ENCODE measurements around the gene CAMTA1. TPM values are rescaled to one million over a fixed set of nuclear protein-coding genes. Genes with fewer than 3 reads are reported as not detected.
"Not testable (repeated sequence)": the region's sequence is repeated elsewhere in the genome, so short reads cannot be mapped to it uniquely, and the experiment has no call there.

The CAMTA1 gene
- total RNA-seq, 1 donor from 2014 or later = 127 TPM

DNA sequence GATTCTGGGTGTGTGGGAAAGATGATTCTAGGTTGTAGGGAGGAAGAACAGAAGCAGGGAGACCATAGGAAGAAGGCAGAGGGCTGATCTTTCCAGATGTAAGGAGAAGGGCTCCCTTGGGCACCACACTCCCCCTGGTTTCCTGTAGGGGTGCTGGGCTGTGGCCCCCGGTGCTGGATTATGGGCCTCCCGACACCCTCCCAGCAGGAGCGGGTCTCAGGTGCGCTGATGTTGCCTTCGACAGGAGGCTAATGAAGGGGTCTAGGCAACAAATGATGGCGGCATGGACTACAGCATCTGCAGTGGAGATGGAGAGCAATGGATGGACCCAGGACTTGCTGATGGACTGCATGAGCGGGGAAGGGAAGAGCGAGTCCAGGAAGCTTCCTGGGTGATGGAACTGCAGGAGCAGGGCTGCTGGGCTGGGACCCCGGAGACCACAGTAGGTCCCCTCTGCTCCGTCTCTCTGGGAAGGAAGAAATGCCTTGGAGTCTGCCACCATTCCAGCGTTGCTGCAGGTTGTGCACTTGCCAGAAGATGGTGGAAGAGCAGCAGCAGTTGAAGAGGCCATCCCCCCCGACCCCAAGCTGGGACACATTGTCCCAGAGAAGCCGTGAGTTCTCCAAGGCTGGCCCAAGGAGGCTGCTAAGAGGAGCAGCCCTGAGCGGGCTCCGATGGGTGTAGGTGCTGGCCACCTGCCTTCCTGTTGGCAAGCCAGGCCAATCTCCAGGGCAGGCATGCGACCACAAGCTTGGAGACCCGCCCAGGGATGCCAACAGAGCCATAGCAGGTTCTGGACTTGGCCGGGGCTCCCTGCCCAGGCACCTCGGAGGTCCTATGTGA lies 890.4 kb downstream of the CAMTA1 start:
- DNase-seq (ENCODE audit: low spot score in 2 of 2) = no peak
- FAIRE-seq = no peak

DNA sequence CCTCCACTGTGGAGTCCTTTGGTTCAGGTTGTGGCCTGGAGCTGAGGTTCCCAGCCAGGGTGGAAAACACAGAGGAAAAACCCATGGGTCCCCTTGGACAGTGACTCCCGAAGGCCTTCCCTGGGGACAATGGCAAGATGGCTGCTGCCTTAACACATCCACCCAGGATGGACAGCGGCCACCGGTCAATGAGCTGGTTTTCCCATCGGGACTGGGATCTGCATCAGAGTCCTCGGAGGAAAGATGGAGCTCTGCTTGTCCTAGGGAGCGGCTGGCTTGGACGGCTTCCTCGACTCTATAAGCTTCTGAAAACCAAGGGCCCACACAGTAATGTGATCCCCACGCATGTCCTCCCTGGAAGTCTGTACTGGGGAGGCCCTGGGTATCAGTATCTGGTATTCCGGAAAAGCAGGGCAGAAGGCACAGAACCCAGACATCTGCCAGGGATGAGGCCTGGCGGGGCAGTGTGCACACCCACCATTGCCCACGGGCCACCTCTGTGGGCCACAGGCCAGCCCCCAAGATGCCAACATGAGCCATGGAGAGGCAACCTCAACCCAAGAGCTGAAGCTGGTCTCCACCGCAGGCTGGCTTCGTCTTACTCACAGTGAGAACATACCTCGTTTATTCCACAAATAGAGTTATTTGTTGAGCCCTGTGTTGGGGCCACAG lies 891.2 kb downstream of the CAMTA1 start:
- DNase-seq (ENCODE audit: low spot score in 2 of 2) (no peak), FAIRE-seq (no peak)

DNA sequence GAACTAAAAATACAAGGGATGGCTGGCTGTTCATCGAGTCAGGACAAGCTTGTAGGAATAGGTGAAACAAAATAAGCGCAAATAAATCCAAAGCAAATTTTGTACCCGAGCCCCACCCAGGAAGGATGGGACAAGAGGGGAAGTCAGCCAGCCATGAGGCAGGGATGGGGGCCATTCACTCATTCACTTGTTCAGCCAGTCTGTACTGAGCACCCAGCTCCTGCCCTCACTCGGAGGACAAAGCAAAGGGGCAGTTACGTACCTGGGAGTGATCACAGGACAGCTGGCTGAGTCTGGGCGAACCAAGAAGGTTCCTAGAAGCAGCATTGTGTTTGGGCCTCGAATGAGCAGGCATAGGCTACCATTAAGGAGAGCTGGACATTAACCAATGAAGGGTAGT lies 891.9 kb downstream of the CAMTA1 start:
- no peak for DNase-seq (ENCODE audit: low spot score in 2 of 2)
- FAIRE-seq = no peak

DNA sequence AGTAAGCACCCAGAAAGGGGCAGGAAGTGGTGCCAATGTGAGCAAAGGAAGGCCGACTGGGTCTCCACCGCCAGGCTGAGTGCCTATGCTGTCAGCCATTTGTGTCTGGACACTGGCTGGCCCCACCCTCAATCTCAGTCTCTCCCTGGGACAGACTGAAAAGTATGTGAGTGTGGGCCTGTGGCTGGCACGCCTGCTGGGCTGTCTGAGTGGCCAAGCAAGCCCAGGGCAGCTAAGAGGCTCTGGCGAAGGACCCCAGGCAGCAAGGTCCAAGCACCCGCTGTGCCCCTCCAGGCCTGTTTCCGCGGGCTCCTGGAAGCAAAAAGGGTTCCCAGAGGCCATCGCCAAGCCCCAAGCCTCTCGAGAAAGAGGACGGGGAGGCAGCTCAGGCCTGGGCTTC lies 892.6 kb downstream of the CAMTA1 start:
- no peak for FAIRE-seq
- DNase-seq (ENCODE audit: low spot score in 2 of 2) = no peak

DNA sequence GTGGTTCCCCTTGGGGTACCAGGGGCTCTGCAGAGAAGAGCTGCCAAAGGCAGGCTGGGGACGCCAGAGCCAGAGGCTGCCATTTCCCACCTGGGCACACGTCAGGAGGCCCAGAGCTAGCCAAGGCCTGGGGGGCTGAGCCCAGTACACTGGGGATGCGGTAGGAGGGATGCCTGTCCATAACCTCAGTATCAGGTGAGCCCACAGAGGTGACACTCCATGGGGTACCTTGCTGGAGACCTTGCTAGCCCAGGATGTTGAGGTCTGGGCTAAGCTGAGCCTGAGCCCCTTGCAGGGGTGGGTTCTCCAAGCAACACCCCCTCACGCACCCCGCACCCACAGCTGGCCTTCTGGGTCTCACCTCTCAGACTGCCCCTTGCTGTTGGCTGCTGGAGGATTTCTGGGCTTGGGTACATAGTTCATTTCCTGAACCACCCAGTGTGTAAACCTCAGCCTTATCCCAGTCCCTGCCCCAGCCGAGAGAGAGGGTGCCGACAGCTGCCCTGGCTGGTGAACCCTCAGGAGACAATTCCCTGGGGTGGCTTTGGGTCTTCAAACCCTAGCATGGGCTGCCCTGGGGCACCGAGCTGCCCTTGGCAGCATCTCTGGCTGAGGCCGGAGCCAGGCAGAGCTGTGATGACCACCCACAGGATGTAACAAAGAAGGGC lies 893.4 kb downstream of the CAMTA1 start:
- DNase-seq (ENCODE audit: low spot score in 2 of 2) (no peak), FAIRE-seq (no peak)

DNA sequence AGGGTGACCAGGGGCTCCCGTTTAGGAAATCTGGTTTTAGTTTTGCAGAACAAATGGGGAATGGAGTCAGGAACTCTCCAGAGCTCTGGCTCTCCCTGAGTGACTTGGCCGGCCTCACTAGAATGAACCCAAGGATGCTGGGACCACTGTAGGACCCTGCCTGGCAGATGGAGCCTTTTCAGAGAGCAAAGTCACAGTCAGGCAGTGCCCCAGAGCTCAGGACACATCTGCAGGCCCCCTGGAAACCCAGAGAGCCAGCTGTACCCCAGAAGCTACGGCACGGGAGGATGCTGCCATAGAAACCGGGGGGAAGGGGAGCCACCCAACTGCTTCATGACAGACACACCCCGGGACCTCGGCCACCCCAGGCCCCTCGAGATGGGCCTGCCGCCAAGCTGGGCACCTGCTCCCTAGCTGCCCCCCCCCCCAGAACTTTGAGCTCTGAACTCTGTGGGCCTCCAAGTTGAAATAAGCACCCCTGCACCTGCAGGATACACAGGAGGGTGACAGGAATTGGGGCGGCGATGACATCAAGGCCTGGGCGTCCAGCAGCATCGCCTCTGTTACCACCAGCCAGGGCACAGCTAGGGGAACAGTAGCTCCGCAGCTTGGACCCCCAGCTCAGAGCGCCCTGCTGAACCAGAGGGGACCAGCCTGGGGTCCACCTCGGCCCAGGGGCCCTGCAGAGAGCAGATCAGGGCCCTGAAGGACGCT lies 894.1 kb downstream of the CAMTA1 start:
- DNase-seq (ENCODE audit: low spot score in 2 of 2) (no peak), FAIRE-seq (no peak)

DNA sequence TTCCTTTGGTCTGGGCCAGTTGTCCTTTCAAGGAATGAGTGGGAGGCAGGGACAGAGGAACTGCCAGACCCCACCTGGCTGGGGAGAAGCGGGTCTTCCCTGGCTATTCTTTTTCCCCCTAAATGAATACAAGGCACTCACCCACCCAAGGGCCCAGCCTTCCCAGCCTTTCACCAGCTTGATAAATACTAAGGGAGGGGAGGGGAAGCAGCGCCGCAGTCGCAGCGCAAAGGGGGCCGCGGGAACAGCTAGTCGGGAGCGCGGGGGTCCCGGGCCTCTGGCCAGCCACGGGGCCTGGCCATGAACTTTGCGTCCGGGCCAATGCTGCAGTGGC lies 894.6 kb downstream of the CAMTA1 start:
- DNase-seq (ENCODE audit: low spot score in 2 of 2) (no peak), FAIRE-seq (no peak)

DNA sequence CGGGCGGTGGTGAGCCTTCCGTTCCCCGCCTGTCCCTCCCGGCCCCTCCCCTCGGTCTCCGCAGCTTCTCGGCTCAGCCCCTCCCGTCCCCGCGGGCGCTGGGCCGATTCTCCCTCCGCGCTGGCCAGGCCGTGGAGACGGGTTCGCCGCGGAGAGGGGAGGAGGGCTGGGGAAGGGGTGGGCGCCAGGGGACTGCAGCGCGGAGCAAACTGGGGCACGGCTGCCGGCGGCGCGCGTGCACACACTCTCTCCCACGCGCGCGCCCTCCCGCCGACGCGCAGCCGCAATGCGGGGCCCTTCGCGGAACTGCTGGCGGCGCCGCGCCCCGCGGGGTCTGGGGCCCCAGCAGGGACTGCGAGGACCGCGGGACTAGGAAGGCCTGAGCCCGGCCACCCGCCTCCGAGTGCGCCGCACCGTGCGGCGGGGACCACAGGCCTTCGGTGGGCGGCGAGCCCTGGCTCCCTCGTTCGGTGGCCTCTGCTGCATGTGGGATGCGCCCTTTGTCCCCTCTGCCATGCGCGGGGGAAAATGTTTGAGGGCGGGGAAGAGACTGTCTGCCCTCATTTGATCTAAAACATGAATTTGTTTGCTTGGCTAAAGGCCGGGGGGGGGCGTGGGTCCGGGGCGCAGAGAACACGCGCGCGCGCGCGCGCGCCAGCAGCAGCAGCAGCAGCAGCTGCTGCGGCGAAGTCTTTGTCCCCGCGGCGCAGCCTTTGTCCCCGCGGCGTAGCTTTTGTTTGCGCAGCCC lies 895.1 kb downstream of the CAMTA1 start:
- DNase-seq (ENCODE audit: low spot score in 2 of 2) (peak; percentile 87 to 90), FAIRE-seq (no peak)

DNA sequence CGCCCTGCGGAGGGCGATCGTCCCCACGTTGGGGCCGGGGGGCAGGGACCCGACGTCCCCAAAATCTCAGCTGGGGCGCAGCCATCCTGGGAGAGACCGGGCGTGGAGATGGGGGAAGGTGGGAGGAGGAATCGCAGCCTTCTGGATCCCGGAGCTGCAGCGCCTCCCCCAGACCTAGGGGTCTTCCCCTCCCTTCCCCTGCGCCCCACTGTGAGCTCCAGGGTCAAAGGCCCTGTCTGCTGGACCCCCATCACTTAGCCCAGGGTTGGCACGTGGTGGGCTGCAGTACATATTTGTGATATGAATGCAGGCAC lies 895.7 kb downstream of the CAMTA1 start:
- FAIRE-seq (no peak), DNase-seq (ENCODE audit: low spot score in 2 of 2) (no peak)

DNA sequence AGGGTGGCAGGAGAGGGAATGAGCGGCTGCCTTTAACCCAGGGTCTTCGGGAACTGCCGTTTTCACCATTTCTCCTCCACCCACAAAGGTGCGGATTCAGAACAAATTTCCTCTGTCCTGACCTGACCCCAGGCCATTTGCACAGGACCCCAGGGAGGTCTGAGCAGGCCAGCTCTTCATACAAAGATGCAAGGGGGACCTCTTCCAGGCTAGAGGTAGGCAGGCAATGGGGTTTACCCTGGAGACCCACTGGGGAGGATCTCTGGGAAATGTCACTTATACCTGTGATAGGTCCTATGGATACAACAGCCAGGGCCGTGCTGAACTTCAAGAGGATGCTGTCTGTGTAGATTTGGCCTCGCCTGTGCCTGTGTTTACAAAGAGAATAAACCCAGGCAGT lies 896.1 kb downstream of the CAMTA1 start:
- FAIRE-seq (no peak), DNase-seq (ENCODE audit: low spot score in 2 of 2) (no peak)

DNA sequence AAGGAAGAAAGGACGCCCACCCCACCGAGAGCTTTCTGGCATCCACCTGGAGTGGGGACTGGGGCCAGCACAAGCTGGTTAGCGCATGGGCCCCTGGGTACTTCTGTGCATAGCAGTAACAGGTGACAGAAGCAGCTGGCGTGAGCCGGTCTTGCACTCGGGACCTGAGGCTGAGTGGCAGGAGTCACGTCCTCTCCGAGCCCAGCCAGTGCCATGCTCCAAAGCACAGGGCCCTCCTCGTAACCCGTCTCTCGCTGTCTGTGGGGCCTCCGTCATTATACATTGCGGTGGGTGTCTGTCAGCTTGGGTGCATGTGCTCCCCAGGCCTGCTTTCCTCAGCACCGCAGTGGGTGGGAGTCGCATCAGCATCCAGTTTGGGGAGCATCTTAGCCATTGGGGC lies 898.3 kb downstream of the CAMTA1 start:
- FAIRE-seq = no peak

DNA sequence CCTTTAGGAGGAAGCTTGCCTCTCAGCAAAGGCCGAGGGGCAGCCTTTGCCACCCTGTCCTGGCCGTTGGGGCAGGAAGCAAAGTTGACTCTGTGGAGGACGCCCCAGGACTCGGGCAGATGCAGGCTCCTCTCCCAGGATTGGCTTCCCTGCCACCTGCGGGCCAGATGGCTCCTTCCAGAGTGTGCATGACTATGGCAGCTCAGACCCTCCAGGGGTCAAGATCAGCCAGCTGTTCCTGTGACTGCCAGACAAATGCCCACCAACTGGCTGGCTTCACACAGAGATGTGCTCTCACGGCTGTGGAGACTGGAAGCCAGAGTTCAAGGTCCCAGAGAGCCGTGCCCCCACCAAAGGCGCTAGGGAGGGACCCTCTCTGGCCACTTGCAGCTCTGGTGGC lies 898.9 kb downstream of the CAMTA1 start:
- FAIRE-seq (no peak), DNase-seq (ENCODE audit: low spot score in 2 of 2) (no peak)

More for the DNA sequence above, 898.3 kb downstream of the CAMTA1 start:
- no peak for DNase-seq (ENCODE audit: low spot score in 2 of 2)

DNA sequence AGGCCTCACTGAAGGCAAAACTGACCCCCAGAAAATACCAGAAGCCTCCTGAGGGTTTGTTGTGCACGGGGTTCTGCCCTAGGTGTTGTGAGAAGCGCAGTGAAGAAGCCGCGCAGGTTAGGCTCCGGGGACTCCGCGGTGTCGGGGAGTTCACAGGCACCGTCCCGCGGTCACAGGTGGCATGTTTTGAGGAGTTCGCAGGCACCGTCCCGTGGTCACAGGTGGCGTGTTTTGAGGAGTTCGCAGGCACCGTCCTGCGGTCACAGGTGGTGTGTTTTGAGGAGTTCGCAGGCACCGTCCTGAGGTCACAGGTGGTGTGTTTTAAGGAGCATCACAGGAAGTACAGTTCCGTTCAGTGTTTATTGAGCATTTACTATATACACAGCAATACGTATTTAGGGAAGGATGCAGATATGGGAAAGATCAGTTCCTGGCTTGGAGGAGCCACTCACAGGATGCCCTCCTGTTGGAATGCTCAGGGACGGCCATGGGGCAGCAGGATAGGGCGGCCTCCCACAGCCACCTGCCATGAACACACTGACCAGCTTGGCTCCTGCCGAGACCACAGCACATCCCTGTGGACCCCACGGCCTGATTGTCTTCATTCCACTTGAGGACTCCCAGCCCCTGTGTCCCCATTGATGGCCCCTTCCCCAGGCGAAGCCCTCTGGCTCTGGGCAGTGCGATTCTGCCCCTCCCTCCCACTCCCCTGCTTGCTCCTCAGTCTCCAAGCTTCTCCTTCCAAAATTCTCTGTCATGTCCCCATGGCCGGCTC lies 899.8 kb downstream of the CAMTA1 start:
- no peak for FAIRE-seq
- DNase-seq (ENCODE audit: low spot score in 2 of 2) = no peak

DNA sequence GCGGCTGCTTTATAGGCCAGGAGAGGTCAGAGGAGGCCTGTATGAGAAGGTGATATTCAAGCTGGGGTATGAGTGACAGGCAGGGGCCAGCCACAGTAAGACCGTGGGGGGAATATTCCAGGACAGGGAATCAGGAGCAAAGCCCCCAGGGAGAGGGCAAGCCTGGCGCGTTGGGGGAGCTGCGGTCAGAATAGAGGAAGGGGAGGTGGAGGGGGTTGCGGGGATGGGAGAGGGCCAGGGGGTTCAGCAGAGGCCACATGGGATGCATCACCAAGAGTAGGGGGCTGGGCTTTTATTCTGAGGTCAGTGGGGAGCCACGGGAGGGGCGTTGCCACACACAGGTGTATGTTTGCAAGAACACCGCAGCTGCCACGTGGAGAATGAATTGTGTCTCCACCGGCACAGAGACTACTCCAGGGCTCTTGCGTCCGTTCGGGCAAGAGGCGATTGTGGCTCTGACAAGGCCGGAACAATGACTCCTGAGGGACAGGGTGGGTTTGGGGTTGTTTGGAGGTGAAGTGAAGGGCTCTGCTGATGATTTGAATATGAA lies 901.1 kb downstream of the CAMTA1 start:
- DNase-seq (ENCODE audit: low spot score in 2 of 2) = no peak

DNA sequence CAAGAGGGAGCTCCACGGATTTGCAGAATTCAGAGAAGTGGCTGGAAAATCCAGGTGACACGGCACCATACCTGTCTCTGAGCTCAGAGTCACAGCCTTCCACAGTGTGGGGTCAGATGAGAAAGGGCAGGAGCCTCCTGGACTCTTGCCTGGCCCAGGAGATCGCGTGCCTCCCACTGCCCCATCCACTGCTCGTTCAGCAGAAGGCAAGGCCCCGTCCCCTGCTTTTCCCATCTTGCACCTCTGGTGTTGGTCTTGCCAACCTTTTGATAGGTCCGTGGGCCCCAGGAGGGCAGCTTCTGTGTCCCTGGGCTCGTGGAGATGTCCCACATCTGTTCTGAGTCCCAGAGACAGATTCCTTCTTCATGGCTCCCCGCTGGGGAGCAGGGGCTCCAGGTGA lies 902.2 kb downstream of the CAMTA1 start:
- DNase-seq (ENCODE audit: low spot score in 2 of 2) = no peak
- FAIRE-seq = no peak

More for the DNA sequence above, 901.1 kb downstream of the CAMTA1 start:
- no peak for FAIRE-seq

DNA sequence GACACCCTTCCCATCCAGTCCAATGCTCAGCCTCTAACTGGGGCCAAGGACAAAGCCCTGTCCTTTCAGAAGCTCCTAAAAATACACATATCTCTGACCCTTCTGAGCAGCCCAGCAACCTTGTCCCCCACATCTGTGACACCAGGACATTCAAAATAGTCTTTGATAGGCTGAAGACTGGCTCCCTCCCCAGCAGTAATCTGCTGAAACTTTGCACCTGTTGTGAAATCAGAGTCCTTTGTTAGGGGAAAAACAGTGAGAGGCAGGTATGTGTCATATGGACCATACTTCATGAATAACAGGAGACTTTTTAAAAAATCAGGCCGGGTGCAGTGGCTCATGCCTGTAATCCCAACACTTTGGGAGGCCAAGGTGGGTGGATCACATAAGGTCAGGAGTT lies 903.4 kb downstream of the CAMTA1 start:
- DNase-seq (ENCODE audit: low spot score in 2 of 2) = no peak
- FAIRE-seq = no peak

DNA sequence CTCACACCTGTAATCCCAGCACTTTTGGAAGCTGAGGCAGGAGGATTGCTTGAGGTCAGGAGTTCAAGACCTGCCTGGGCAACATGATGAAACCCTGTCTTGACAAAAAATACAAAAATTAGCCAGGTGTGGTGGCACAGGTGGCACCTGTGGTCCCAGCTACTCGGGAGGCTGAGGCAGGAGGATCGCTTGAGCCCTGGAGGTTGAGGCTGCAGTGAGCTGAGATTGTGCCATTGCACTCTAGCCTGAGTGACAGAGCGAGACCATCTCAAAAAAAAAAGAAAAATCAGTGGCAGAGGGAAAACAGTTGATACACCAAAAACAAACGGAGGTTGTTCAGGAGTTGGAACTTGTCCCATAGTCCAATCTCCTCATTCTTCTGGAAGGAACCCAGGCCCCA lies 904.1 kb downstream of the CAMTA1 start:
- not testable (repeated sequence) for FAIRE-seq; DNase-seq (ENCODE audit: low spot score in 2 of 2)

DNA sequence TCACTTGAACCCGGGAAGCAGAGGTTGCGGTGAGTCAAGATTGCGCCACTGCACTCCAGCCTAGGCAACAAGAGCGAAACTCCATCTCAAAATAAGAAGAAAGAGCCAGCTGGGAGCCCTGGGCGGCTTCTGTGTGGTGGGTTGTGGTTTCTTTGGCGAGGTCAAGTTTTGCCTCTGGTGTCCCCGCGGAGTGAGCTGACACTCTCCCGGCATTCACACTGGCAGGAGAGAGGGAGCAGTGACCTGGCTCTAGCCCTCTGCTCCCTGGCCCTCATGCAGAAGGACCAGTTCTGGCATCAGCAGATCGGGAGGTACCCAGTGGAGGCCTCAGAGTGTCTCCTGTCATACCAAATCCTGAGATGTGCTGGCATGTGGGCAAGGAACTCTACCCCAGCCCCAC lies 904.8 kb downstream of the CAMTA1 start:
- DNase-seq (ENCODE audit: low spot score in 2 of 2) = no peak
- FAIRE-seq = no peak

DNA sequence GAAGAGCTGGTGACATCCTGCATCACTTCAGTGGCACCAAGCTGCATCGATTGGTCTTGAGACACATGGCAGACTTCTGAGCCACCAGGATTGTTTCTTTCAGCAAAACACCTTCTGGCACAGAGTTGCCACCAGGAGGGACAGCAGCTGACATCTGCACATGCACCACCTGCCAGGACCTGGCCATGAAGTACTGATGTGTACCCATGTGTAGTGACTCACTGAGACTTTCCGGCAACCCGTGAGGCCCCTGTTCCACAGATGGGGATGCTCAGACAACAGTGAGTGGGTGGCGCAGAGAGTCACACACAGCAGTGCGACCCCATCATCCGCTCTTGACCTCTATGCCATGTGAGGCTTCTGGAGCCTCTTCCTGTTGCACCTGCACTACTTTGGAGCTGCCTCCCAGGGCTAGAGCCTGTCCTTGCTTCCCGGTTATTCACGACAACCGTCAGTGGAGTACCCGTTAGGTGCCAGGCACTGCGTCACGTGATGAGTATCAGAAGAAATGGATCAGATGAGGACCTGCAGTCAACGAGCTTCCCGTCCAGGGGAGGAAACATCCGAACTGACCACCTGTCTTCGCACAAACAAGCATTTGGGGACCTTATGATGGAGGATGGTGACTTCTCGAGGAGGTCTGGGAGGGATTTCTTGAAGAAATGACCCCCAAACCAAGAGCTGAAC lies 905.4 kb downstream of the CAMTA1 start:
- DNase-seq (ENCODE audit: low spot score in 2 of 2) = no peak
- FAIRE-seq = no peak
